Liver (tissue), 9 donors: ENCODE measurements around the gene EFHD1. TPM values are rescaled to one million over a fixed set of nuclear protein-coding genes. Genes with fewer than 3 reads are reported as not detected.

Source experiments
- DNase-seq: peaks from one replicate; pipeline ENCODE4 v3.0.0-alpha.2; 2017; ENCODE audit warnings: low spot score
- H3K27ac ChIP-seq, 2 donors: one replicate each; pipeline ENCODE4 v1.7.0; 2013; ENCODE audit warnings: inconsistent platforms in 2 of 2, low read length in 2 of 2, control low read depth in 1 of 2, low read depth in 1 of 2, mild to moderate bottlenecking in 1 of 2
- H3K27me3 ChIP-seq, 4 donors: one replicate each; pipeline versions ENCODE4 v1.6.1 to v1.7.0; 2013; ENCODE audit warnings: low read length in 3 of 4, inconsistent platforms in 1 of 4, mild to moderate bottlenecking in 1 of 4, moderate library complexity in 1 of 4; ENCODE audit not compliant: control insufficient read depth in 4 of 4, insufficient read depth in 4 of 4
- H3K36me3 ChIP-seq, 4 donors: one replicate each; pipeline versions ENCODE4 v1.6.1 to v1.7.0; 2013; ENCODE audit warnings: low read length in 3 of 4, mild to moderate bottlenecking in 3 of 4, low read depth in 1 of 4, moderate library complexity in 1 of 4; ENCODE audit not compliant: control insufficient read depth in 4 of 4, insufficient read depth in 3 of 4
- H3K4me1 ChIP-seq, 4 donors: one replicate each; pipeline versions ENCODE4 v1.6.1 to v1.7.0; 2013; ENCODE audit warnings: low read length in 3 of 4, mild to moderate bottlenecking in 3 of 4, moderate library complexity in 1 of 4; ENCODE audit not compliant: control insufficient read depth in 4 of 4, insufficient read depth in 4 of 4
- H3K4me3 ChIP-seq, 3 donors: one replicate each; pipeline versions ENCODE4 v1.6.1 to v1.7.0; 2013; ENCODE audit warnings: low read length in 3 of 3, control low read depth in 1 of 3, low read depth in 1 of 3, mild to moderate bottlenecking in 1 of 3
- H3K9ac ChIP-seq, 2 donors: one replicate each; pipeline ENCODE4 v1.7.0; 2013; ENCODE audit warnings: low read length in 2 of 2, mild to moderate bottlenecking in 2 of 2, moderate library complexity in 2 of 2, control low read depth in 1 of 2, low read depth in 1 of 2
- H3K9me3 ChIP-seq, 4 donors: one replicate each; pipeline versions ENCODE4 v1.6.1 to v1.7.0; 2013; ENCODE audit warnings: low read length in 3 of 4; ENCODE audit not compliant: control insufficient read depth in 4 of 4
- EGR1 ChIP-seq, 2 donors: IDR thresholded peaks; 2 replicates each; pipeline ENCODE4 v1.6.1; 2016 to 2018; ENCODE audit warnings: antibody characterized with exemption in 2 of 2, low read depth in 2 of 2
- FOXA1 ChIP-seq: IDR thresholded peaks from 2 replicates; pipeline ENCODE4 v1.6.1; 2016; ENCODE audit warnings: antibody characterized with exemption
- FOXA2 ChIP-seq: IDR thresholded peaks from 2 replicates; pipeline ENCODE4 v1.6.1; 2016; ENCODE audit warnings: antibody characterized with exemption
- GABPA ChIP-seq, 2 donors: IDR thresholded peaks in 1 of 2; conservative IDR thresholded peaks in 1 of 2; 2 replicates each; pipeline ENCODE4 v1.6.1; 2016; ENCODE audit warnings: antibody characterized with exemption in 2 of 2, mild to moderate bottlenecking in 1 of 2, moderate library complexity in 1 of 2
- HNF4A ChIP-seq, 2 donors: conservative IDR thresholded peaks; 2 replicates each; pipeline ENCODE4 v1.6.1; 2016; ENCODE audit warnings: antibody characterized with exemption in 2 of 2, mild to moderate bottlenecking in 2 of 2
- JUND ChIP-seq, 2 donors: IDR thresholded peaks; 2 replicates each; pipeline ENCODE4 v1.6.1; 2016; ENCODE audit warnings: antibody characterized with exemption in 2 of 2
- NR2F2 ChIP-seq: IDR thresholded peaks from 2 replicates; pipeline ENCODE4 v1.6.1; 2016; ENCODE audit warnings: antibody characterized with exemption
- RAD21 ChIP-seq, 2 donors: IDR thresholded peaks; 2 replicates each; pipeline ENCODE4 v1.6.1; 2016; ENCODE audit warnings: antibody characterized with exemption in 2 of 2, mild to moderate bottlenecking in 2 of 2
- RXRA ChIP-seq, 2 donors: IDR thresholded peaks; 2 replicates each; pipeline ENCODE4 v1.6.1; 2017 to 2018; ENCODE audit warnings: antibody characterized with exemption in 2 of 2, mild to moderate bottlenecking in 1 of 2
- SP1 ChIP-seq: IDR thresholded peaks from 2 replicates; pipeline ENCODE4 v1.6.1; 2018; ENCODE audit warnings: antibody characterized with exemption, mild to moderate bottlenecking
- TAF1 ChIP-seq: conservative IDR thresholded peaks from 2 replicates; pipeline ENCODE4 v1.6.1; 2016; ENCODE audit warnings: antibody characterized with exemption, mild to moderate bottlenecking
- YY1 ChIP-seq: IDR thresholded peaks from 2 replicates; pipeline ENCODE4 v1.6.1; 2016; ENCODE audit warnings: antibody characterized with exemption, mild to moderate bottlenecking
- WGBS: extraction: QIAGEN DNeasy Blood & Tissue Kit; methylation state at CpG from one replicate; pipeline ENCODE4 v1.1.7; 2013; 5-methylcytosine and 5-hydroxymethylcytosine counted together
- polyA plus RNA-seq, 2 donors: library from polyadenylated mRNA; stranded (reverse) in 1 of 2; unstranded in 1 of 2; fragments of 200-250 nt in 1 of 2; fragments of >200 nt in 1 of 2; fragmentation: Nextera tagmentation in 1 of 2; extraction: Ambion mirVana in 1 of 2; gene quantifications; one replicate each; pipeline versions ENCODE4 v1.2.1 to v1.2.3, GENCODE V29; 2013 to 2015
- total RNA-seq, 2 donors: library from RNA; depleted of rRNA; stranded (reverse); fragments of >200 nt; gene quantifications; one replicate each; pipeline ENCODE4 v1.2.3, GENCODE V29; 2014
- TF ChIP-seq, protein P1 (sequence below): IDR thresholded peaks from 2 replicates; pipeline ENCODE4 v1.6.1; 2016; ENCODE audit warnings: antibody characterized with exemption
- TF ChIP-seq, protein P2 (sequence below): fragments of 150-350 bp; IDR thresholded peaks from 2 replicates; pipeline ENCODE4 v1.5.1; 2017; ENCODE audit warnings: improper control_type of control experiment, low read depth, low read length; ENCODE audit not compliant: missing input control
- TF ChIP-seq, protein P3 (sequence below): IDR thresholded peaks from 2 replicates; pipeline ENCODE4 v1.6.1; 2016; ENCODE audit warnings: antibody characterized with exemption
- TF ChIP-seq, protein P4 (sequence below): IDR thresholded peaks from 2 replicates; pipeline ENCODE4 v1.6.1; 2016; ENCODE audit warnings: antibody characterized with exemption, mild to moderate bottlenecking
- donor health status: healthy.
- donor health status: healthy.
- donor health status: healthy.
- donor health status: healthy.
- donor health status: healthy.

The EFHD1 gene
- total and polyA plus RNA-seq, 4 donors, result 3.3 to 28.5 (median 10.3) TPM

DNA sequence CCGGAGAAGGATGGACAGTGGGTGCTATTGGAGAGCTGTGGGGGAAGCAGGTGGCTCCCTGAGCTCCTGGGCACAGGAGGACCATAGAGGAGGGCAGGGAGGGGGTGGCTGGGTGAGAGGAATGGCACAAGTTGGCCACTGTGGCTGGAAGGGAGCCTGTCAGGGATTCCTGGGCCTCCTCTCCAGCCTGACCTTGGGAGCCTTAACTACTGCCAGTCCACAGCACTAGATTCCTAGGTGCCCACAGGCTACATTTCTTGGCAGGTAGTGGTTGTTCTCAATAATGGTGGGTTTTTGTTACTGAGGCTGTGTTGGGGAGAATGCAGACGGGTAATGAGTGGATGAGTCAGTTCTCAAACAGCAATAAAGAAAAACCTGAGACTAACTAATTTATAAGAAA, 26.0 kb downstream of the EFHD1 start (continued):
- TF ChIP-seq JUND (IDR thresholded peaks at IDR 0.05), result no peak

DNA sequence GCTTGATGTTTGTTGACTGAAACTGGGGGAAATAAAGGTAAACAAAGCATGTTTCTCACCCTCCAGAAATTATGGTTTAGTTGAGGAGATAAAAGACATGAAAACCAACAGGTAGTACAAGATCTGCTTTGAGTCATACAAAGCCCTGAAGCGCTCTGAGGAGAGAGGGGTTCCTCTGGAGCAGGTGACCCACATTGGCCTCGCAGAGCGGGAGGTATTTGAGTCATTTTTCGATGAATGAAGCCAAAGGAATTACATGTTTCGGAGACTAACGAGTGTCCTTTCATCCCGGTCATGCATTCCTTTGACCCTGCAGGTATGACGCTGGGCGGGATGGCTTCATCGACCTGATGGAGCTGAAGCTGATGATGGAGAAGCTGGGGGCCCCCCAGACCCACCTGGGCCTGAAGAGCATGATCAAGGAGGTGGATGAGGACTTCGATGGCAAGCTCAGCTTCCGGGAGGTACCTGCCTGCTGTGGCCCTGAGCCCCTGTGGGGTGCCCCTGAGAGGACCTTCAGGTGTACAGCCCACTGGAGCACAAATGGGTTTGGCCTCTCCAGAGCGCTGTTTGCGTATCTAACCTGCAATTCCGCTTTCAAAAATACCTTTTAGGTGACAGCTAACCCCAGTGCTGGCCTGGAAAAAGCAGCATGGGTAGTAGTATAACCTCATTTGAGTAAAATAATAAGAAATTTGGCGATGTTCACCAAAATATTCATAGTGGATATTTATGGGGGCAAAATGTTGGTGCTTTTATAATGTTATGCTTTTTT, 29.3 kb downstream of the EFHD1 start:
- DNase-seq, result no peak
- Histone ChIP-seq H3K27me3 (no peaks in the 10 kb centered on the region), H3K27ac (no peak overlapping the region), H3K4me1 (peaks cover 0 to 2% (median 0%) of the 10 kb centered on the region in 4 donors), H3K9me3 (no peaks in the 10 kb centered on the region), H3K36me3 (peaks cover 0 to 2% (median 0%) of the 10 kb centered on the region in 4 donors), H3K9ac (no peak overlapping the region), H3K4me3 (no peak overlapping the region)
- TF ChIP-seq TAF1 (no peak), HNF4A (conservative IDR thresholded peaks at IDR 0.05) (no peak)
- WGBS, result 94% methylated on average over 16 of the region's 16 CpGs

DNA sequence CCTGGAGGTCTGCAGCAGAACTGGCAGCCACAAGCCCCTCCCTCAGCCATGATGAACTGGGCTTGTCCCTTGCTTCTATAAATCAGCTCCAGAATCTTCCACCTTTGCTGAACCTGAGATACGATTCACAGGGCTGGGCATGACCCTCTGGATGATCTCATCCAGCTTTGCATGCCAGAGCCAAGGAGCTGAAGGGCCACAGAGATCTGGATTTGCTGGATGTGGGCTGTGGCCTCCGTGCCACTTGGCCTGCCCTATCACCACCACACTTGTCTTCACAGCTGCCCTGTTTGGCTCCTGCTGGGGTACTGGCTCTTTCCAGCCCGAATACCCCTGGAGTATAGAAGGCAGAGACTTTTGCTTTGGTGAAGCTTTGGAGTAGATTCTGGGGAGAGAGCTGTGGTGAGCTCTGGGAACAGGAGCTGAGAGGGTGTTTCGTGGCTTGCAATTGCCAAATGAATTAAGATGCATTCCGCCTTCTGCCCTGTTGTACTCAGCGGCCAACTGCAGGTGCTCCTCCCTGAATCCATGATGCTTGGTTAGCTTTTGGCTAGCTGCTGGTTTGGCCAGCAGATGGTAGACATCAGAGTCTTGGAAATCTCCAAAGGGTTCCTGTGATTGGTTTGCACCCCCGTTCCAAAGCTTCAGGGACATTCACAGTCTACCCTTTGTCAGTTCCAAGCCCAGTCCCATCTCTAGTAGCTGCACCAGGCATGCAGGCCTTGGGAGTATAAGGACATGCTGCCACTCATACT, 32.8 kb downstream of the EFHD1 start:
- no peak overlapping the region for H3K4me3 ChIP-seq
- H3K9ac ChIP-seq, result no peak overlapping the region
- TF ChIP-seq HNF4A (conservative IDR thresholded peaks at IDR 0.05), result no peak
- no peak for TF ChIP-seq YY1
- no peak for TF ChIP-seq EGR1 (IDR thresholded peaks at IDR 0.05; ENCODE audit: low read depth in 2 of 2)
- H3K27me3 ChIP-seq, result no peaks in the 10 kb centered on the region
- no peaks in the 10 kb centered on the region for H3K9me3 ChIP-seq
- DNase-seq, result no peak
- H3K27ac ChIP-seq, result no peak overlapping the region
- peaks cover 0 to 2% (median 0%) of the 10 kb centered on the region in 4 donors for H3K36me3 ChIP-seq
- peaks cover 0 to 7% (median 5%) of the 10 kb centered on the region in 4 donors for H3K4me1 ChIP-seq
- 79% methylated on average over 7 of the region's 7 CpGs for WGBS

DNA sequence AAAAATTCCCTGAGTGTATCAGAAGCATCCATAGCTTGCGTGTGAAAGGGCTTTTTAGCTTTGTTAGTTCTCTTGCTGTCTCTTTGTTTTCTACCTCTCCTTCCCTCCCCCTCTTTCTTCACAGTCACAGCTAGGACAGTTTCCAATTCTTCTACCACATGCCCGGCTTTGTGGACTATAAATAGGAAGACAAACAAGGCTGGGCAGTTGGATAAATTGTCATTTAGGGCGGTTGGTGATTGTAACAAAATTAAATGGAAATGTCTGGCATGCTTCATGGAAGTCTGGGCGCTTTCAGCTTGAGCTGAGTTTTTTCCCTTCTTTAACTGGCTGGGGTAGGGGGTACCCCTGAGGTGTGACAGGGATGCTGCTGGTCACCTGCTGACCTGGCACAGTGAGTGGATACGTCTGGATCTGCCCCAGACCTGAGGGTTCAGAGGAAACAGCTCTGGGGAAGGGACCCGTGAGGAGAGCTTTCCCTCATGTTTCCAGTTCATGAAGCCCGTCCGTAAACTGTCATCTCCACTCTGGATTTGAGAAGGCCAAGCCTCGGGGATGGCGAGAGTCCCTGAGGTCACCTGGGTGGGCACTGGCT, 34.7 kb downstream of the EFHD1 start:
- Histone ChIP-seq H3K4me1 (peaks cover 0 to 7% (median 5%) of the 10 kb centered on the region in 4 donors), H3K9ac (no peak overlapping the region), H3K27ac (peak overlapping the region; percentile 9 to 19), H3K4me3 (no peak overlapping the region), H3K36me3 (peaks cover 0 to 4% (median 2%) of the 10 kb centered on the region in 4 donors), H3K27me3 (no peaks in the 10 kb centered on the region), H3K9me3 (no peaks in the 10 kb centered on the region)
- WGBS, result 55% methylated on average over 10 of the region's 10 CpGs
- no peak for DNase-seq
- peak; percentile 35 to 55 for TF ChIP-seq RAD21 (IDR thresholded peaks at IDR 0.05)
- peak in 1 of 2 donors; percentile 57 for TF ChIP-seq RXRA (IDR thresholded peaks at IDR 0.05)
- peak; percentile 17 to 49 for TF ChIP-seq HNF4A (conservative IDR thresholded peaks at IDR 0.05)
- TF ChIP-seq, protein P1, sequence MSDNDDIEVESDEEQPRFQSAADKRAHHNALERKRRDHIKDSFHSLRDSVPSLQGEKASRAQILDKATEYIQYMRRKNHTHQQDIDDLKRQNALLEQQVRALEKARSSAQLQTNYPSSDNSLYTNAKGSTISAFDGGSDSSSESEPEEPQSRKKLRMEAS, result peak; percentile 78
- no peak for TF ChIP-seq SP1
- peak; percentile 38 for TF ChIP-seq FOXA1
- TF ChIP-seq TAF1, result no peak
- TF ChIP-seq FOXA2, result peak; percentile 56
- TF ChIP-seq GABPA (IDR thresholded peaks at IDR 0.05 in 1 of 2, conservative IDR thresholded peaks at IDR 0.05 in 1 of 2), result peak in 1 of 2 donors; percentile 23
- peak in 1 of 2 donors; percentile 27 for TF ChIP-seq JUND (IDR thresholded peaks at IDR 0.05)
- TF ChIP-seq, protein P2, sequence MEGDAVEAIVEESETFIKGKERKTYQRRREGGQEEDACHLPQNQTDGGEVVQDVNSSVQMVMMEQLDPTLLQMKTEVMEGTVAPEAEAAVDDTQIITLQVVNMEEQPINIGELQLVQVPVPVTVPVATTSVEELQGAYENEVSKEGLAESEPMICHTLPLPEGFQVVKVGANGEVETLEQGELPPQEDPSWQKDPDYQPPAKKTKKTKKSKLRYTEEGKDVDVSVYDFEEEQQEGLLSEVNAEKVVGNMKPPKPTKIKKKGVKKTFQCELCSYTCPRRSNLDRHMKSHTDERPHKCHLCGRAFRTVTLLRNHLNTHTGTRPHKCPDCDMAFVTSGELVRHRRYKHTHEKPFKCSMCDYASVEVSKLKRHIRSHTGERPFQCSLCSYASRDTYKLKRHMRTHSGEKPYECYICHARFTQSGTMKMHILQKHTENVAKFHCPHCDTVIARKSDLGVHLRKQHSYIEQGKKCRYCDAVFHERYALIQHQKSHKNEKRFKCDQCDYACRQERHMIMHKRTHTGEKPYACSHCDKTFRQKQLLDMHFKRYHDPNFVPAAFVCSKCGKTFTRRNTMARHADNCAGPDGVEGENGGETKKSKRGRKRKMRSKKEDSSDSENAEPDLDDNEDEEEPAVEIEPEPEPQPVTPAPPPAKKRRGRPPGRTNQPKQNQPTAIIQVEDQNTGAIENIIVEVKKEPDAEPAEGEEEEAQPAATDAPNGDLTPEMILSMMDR, result no peak
- TF ChIP-seq NR2F2, result no peak
- TF ChIP-seq, protein P3, sequence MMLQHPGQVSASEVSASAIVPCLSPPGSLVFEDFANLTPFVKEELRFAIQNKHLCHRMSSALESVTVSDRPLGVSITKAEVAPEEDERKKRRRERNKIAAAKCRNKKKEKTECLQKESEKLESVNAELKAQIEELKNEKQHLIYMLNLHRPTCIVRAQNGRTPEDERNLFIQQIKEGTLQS, result no peak
- TF ChIP-seq, protein P4, sequence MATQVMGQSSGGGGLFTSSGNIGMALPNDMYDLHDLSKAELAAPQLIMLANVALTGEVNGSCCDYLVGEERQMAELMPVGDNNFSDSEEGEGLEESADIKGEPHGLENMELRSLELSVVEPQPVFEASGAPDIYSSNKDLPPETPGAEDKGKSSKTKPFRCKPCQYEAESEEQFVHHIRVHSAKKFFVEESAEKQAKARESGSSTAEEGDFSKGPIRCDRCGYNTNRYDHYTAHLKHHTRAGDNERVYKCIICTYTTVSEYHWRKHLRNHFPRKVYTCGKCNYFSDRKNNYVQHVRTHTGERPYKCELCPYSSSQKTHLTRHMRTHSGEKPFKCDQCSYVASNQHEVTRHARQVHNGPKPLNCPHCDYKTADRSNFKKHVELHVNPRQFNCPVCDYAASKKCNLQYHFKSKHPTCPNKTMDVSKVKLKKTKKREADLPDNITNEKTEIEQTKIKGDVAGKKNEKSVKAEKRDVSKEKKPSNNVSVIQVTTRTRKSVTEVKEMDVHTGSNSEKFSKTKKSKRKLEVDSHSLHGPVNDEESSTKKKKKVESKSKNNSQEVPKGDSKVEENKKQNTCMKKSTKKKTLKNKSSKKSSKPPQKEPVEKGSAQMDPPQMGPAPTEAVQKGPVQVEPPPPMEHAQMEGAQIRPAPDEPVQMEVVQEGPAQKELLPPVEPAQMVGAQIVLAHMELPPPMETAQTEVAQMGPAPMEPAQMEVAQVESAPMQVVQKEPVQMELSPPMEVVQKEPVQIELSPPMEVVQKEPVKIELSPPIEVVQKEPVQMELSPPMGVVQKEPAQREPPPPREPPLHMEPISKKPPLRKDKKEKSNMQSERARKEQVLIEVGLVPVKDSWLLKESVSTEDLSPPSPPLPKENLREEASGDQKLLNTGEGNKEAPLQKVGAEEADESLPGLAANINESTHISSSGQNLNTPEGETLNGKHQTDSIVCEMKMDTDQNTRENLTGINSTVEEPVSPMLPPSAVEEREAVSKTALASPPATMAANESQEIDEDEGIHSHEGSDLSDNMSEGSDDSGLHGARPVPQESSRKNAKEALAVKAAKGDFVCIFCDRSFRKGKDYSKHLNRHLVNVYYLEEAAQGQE, result peak; percentile 37
